ENCODE results near the gene LSM2. TPM values are rescaled to one million over a fixed set of nuclear protein-coding genes. Genes with fewer than 3 reads are reported as not detected.

LSM2 gene
- total and polyA plus RNA-seq, 9 of the 15 experiments (the other 6 are each of a cell fraction or from before 2014, with no cell fraction given): 154 to 407 (median 223) TPM

DNA sequence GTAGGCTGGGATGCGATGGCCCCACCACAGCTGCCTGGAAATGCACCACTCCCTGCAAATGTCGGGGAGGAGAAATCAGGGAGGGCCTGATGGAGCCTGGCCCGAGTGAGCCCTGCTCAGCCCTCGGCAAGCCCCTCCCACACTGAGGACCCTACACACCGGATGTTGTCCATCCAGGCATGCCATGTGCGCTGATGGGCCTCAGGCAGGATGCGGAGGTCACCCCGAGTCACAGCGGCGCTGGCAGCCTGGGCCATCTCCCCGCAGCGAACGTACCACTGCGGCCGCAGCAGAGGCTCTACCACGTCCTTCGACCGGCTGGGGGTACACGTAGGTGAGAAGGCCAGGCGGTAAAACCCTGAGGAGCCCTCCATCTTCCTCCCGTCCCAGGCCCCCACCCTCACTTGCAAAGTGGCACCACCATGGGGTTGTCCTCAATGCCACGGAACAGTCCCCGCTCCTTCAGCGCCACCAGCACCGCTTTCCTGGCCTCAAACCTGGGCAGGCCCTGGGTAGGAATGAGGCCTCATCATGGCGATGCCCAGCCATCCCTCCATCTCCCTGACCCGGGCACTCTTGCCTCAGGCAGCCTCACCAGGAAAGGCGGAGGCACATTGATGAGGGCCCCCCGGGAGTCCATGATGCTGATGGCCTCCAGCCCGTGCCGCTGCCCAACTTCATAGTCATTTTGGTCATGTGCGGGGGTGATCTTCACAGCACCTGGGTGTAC, 24.5 kb downstream of the LSM2 start (continued):
- TF ChIP-seq, protein P1, sequence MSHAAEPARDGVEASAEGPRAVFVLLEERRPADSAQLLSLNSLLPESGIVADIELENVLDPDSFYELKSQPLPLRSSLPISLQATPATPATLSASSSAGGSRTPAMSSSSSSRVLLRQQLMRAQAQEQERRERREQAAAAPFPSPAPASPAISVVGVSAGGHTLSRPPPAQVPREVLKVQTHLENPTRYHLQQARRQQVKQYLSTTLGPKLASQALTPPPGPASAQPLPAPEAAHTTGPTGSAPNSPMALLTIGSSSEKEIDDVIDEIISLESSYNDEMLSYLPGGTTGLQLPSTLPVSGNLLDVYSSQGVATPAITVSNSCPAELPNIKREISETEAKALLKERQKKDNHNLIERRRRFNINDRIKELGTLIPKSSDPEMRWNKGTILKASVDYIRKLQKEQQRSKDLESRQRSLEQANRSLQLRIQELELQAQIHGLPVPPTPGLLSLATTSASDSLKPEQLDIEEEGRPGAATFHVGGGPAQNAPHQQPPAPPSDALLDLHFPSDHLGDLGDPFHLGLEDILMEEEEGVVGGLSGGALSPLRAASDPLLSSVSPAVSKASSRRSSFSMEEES (CRISPR knock-in tag; IDR thresholded peaks at IDR 0.05): no peak
- TF ChIP-seq NFIC (IDR thresholded peaks at IDR 0.05): no peak
- TF ChIP-seq CREM (IDR thresholded peaks at IDR 0.05; ENCODE audit: low read depth): no peak
- TF ChIP-seq ZKSCAN1 (IDR thresholded peaks at IDR 0.05; ENCODE audit: low read depth, low read length): no peak
- TF ChIP-seq POLR3G (IDR thresholded peaks at IDR 0.05; ENCODE audit: extremely low read depth, insufficient read length, insufficient replicate concordance): no peak
- TF ChIP-seq NFATC3 (IDR thresholded peaks at IDR 0.05): no peak
- TF ChIP-seq, protein P2, sequence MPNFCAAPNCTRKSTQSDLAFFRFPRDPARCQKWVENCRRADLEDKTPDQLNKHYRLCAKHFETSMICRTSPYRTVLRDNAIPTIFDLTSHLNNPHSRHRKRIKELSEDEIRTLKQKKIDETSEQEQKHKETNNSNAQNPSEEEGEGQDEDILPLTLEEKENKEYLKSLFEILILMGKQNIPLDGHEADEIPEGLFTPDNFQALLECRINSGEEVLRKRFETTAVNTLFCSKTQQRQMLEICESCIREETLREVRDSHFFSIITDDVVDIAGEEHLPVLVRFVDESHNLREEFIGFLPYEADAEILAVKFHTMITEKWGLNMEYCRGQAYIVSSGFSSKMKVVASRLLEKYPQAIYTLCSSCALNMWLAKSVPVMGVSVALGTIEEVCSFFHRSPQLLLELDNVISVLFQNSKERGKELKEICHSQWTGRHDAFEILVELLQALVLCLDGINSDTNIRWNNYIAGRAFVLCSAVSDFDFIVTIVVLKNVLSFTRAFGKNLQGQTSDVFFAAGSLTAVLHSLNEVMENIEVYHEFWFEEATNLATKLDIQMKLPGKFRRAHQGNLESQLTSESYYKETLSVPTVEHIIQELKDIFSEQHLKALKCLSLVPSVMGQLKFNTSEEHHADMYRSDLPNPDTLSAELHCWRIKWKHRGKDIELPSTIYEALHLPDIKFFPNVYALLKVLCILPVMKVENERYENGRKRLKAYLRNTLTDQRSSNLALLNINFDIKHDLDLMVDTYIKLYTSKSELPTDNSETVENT (CRISPR knock-in tag; IDR thresholded peaks at IDR 0.05): 0 out of 2 replicates have a peak, but pooled peaks have one; percentile 36
- TF ChIP-seq ZFX (CRISPR knock-in tag; IDR thresholded peaks at IDR 0.05): no peak
- TF ChIP-seq, protein P3, sequence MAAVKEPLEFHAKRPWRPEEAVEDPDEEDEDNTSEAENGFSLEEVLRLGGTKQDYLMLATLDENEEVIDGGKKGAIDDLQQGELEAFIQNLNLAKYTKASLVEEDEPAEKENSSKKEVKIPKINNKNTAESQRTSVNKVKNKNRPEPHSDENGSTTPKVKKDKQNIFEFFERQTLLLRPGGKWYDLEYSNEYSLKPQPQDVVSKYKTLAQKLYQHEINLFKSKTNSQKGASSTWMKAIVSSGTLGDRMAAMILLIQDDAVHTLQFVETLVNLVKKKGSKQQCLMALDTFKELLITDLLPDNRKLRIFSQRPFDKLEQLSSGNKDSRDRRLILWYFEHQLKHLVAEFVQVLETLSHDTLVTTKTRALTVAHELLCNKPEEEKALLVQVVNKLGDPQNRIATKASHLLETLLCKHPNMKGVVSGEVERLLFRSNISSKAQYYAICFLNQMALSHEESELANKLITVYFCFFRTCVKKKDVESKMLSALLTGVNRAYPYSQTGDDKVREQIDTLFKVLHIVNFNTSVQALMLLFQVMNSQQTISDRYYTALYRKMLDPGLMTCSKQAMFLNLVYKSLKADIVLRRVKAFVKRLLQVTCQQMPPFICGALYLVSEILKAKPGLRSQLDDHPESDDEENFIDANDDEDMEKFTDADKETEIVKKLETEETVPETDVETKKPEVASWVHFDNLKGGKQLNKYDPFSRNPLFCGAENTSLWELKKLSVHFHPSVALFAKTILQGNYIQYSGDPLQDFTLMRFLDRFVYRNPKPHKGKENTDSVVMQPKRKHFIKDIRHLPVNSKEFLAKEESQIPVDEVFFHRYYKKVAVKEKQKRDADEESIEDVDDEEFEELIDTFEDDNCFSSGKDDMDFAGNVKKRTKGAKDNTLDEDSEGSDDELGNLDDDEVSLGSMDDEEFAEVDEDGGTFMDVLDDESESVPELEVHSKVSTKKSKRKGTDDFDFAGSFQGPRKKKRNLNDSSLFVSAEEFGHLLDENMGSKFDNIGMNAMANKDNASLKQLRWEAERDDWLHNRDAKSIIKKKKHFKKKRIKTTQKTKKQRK (IDR thresholded peaks at IDR 0.05; ENCODE audit: borderline replicate concordance, low read depth, low read length): no peak
- no peak for TF ChIP-seq NEUROD1 (IDR thresholded peaks at IDR 0.05; ENCODE audit: borderline replicate concordance, low read depth, low read length, partially characterized antibody)
- TF ChIP-seq ZC3H8 (IDR thresholded peaks at IDR 0.05): no peak
- no peak for TF ChIP-seq CHD4 (IDR thresholded peaks at IDR 0.05; ENCODE audit: insufficient read depth, insufficient replicate concordance, low read depth, low read length, poor library complexity, severe bottlenecking)
- TF ChIP-seq HMG20B (CRISPR knock-in tag; IDR thresholded peaks at IDR 0.05): no peak
- no peak for TF ChIP-seq SAFB (IDR thresholded peaks at IDR 0.05; ENCODE audit: borderline replicate concordance, low read depth, low read length)
- no peak for TF ChIP-seq CC2D1A (IDR thresholded peaks at IDR 0.05)
- no peak for TF ChIP-seq SAFB2 (IDR thresholded peaks at IDR 0.05; ENCODE audit: borderline replicate concordance, low read depth, low read length, severe bottlenecking)
- TF ChIP-seq ZNF212 (CRISPR knock-in tag; IDR thresholded peaks at IDR 0.05): no peak
- no peak for TF ChIP-seq ZNF717 (CRISPR knock-in tag; IDR thresholded peaks at IDR 0.05)
- TF ChIP-seq SAP30 (IDR thresholded peaks at IDR 0.05; ENCODE audit: borderline replicate concordance, insufficient read depth, low read depth, low read length, poor library complexity, severe bottlenecking): no peak
- no peak for TF ChIP-seq HDAC8 (tag; IDR thresholded peaks at IDR 0.05)
- no peak for TF ChIP-seq KDM1A (IDR thresholded peaks at IDR 0.05)
